ENCODE results near the gene ARHGEF7.

Gene ARHGEF7

GRCh38 chr13:111339366-111340143, 224.4 kb downstream of the ARHGEF7 start:
- no peak for TF ChIP-seq GATA2 (IDR thresholded peaks at IDR 0.05; ENCODE audit: low read depth, low read length)
- no peak for TF ChIP-seq GATA3 (IDR thresholded peaks at IDR 0.05; ENCODE audit: low read depth, low read length)

- TF ChIP-seq GATA2 (IDR thresholded peaks at IDR 0.05; ENCODE audit: low read depth, low read length) (no peak), GATA3 (IDR thresholded peaks at IDR 0.05; ENCODE audit: low read depth, low read length) (no peak)
These were observed 226.8 kb downstream of the ARHGEF7 start for GRCh38 chr13:111341886-111342285.

GRCh38 chr13:111342721-111343120, 227.6 kb downstream of the ARHGEF7 start:
- TF ChIP-seq GATA3 (IDR thresholded peaks at IDR 0.05; ENCODE audit: low read depth, low read length) (no peak), GATA2 (IDR thresholded peaks at IDR 0.05; ENCODE audit: low read depth, low read length) (no peak)

- TF ChIP-seq GATA3 (IDR thresholded peaks at IDR 0.05; ENCODE audit: low read depth, low read length) (no peak), GATA2 (IDR thresholded peaks at IDR 0.05; ENCODE audit: low read depth, low read length) (no peak)
These were observed 228.2 kb downstream of the ARHGEF7 start for GRCh38 chr13:111343186-111343805.

GRCh38 chr13:111344471-111345191, 229.5 kb downstream of the ARHGEF7 start:
- TF ChIP-seq GATA2 (IDR thresholded peaks at IDR 0.05; ENCODE audit: low read depth, low read length) (no peak), GATA3 (IDR thresholded peaks at IDR 0.05; ENCODE audit: low read depth, low read length) (no peak)

- TF ChIP-seq GATA3 (IDR thresholded peaks at IDR 0.05; ENCODE audit: low read depth, low read length): no peak
- TF ChIP-seq GATA2 (IDR thresholded peaks at IDR 0.05; ENCODE audit: low read depth, low read length): no peak
These were observed 230.6 kb downstream of the ARHGEF7 start for GRCh38 chr13:111345682-111346081.

GRCh38 chr13:111346101-111346680, 231.1 kb downstream of the ARHGEF7 start:
- TF ChIP-seq GATA2 (IDR thresholded peaks at IDR 0.05; ENCODE audit: low read depth, low read length) (no peak), GATA3 (IDR thresholded peaks at IDR 0.05; ENCODE audit: low read depth, low read length) (no peak)

GRCh38 chr13:111347438-111347837, 232.3 kb downstream of the ARHGEF7 start:
- no peak for TF ChIP-seq GATA3 (IDR thresholded peaks at IDR 0.05; ENCODE audit: low read depth, low read length)
- TF ChIP-seq GATA2 (IDR thresholded peaks at IDR 0.05; ENCODE audit: low read depth, low read length): no peak

- TF ChIP-seq GATA3 (IDR thresholded peaks at IDR 0.05; ENCODE audit: low read depth, low read length): no peak
- TF ChIP-seq GATA2 (IDR thresholded peaks at IDR 0.05; ENCODE audit: low read depth, low read length): no peak
These were observed 238.4 kb downstream of the ARHGEF7 start for GRCh38 chr13:111353508-111353907.

GRCh38 chr13:111354789-111355188, 239.7 kb downstream of the ARHGEF7 start:
- TF ChIP-seq GATA3 (IDR thresholded peaks at IDR 0.05; ENCODE audit: low read depth, low read length) (no peak), GATA2 (IDR thresholded peaks at IDR 0.05; ENCODE audit: low read depth, low read length) (no peak)

Data from SH-SY5Y (cell line).